Measurements from ENCODE around the gene GJC3. TPM values are rescaled to one million over a fixed set of nuclear protein-coding genes. Genes with fewer than 3 reads are reported as not detected.

The GJC3 gene
- polyA plus RNA-seq, 1 donor = 0.73 TPM

Other genes starting within 250 kb of the GJC3 start
- gene CYP3A5, start 249.6 kb downstream of the GJC3 start, polyA plus RNA-seq (ENCODE audit: insufficient read length) = 2.7 TPM
- gene CYP3A7, start 194.4 kb downstream of the GJC3 start, polyA plus RNA-seq (ENCODE audit: insufficient read length) = 1.2 TPM
- gene CYP3A4, start 145.4 kb downstream of the GJC3 start, polyA plus RNA-seq (ENCODE audit: insufficient read length) = 0.42 TPM
- 0.38 TPM for gene CYP3A43, start 101.6 kb downstream of the GJC3 start, polyA plus RNA-seq (ENCODE audit: insufficient read length)
- gene OR2AE1, start 52.6 kb downstream of the GJC3 start, polyA plus RNA-seq (ENCODE audit: insufficient read length) = 0.22 TPM
- 37.0 TPM for gene TRIM4, start 10.1 kb downstream of the GJC3 start, polyA plus RNA-seq (ENCODE audit: insufficient read length)
- 51.8 TPM for gene AZGP1, start 46.4 kb upstream of the GJC3 start, polyA plus RNA-seq (ENCODE audit: insufficient read length)
- gene ZKSCAN1, start 86.0 kb upstream of the GJC3 start, polyA plus RNA-seq (ENCODE audit: insufficient read length) = 76.7 TPM
- 24.7 TPM for gene ZSCAN21, start 120.2 kb upstream of the GJC3 start, polyA plus RNA-seq (ENCODE audit: insufficient read length)
- 60.6 TPM for gene ZNF3, start 152.1 kb upstream of the GJC3 start, polyA plus RNA-seq (ENCODE audit: insufficient read length)
- gene COPS6, start 159.3 kb upstream of the GJC3 start, polyA plus RNA-seq (ENCODE audit: insufficient read length) = 126 TPM
- gene MCM7, start 171.8 kb upstream of the GJC3 start, polyA plus RNA-seq (ENCODE audit: insufficient read length) = 177 TPM
- 33.2 TPM for gene AP4M1, start 172.0 kb upstream of the GJC3 start, polyA plus RNA-seq (ENCODE audit: insufficient read length)
- gene TAF6, start 189.7 kb upstream of the GJC3 start, polyA plus RNA-seq (ENCODE audit: insufficient read length) = 67.9 TPM
- gene CNPY4, start 190.0 kb upstream of the GJC3 start, polyA plus RNA-seq (ENCODE audit: insufficient read length) = 46.7 TPM
- gene MBLAC1, start 197.3 kb upstream of the GJC3 start, polyA plus RNA-seq (ENCODE audit: insufficient read length) = 1.3 TPM
- gene LAMTOR4, start 219.3 kb upstream of the GJC3 start, polyA plus RNA-seq (ENCODE audit: insufficient read length) = 91.2 TPM
- gene TRAPPC14, start 229.1 kb upstream of the GJC3 start, polyA plus RNA-seq (ENCODE audit: insufficient read length) = 22.3 TPM
- 6.2 TPM for gene GAL3ST4, start 239.0 kb upstream of the GJC3 start, polyA plus RNA-seq (ENCODE audit: insufficient read length)
- 11.5 TPM for gene GPC2, start 247.8 kb upstream of the GJC3 start, polyA plus RNA-seq (ENCODE audit: insufficient read length)
- gene STAG3, start 248.3 kb upstream of the GJC3 start, polyA plus RNA-seq (ENCODE audit: insufficient read length) = 30.7 TPM